Measurements from ENCODE around the gene TMEM60. TPM values are rescaled to one million over a fixed set of nuclear protein-coding genes. Genes with fewer than 3 reads are reported as not detected.

TMEM60 gene
- total RNA-seq, 2 donors from 2014 or later = 6.6 to 13.8 TPM

GRCh38 chr7:77822269-77822668 is 24.0 kb upstream of the TMEM60 start:
- DNase-seq (ENCODE audit: low spot score) = no peak
- H3K9me3 ChIP-seq = peaks cover 12 to 42% of the 10 kb centered on the region in 2 donors

GRCh38 chr7:77820967-77821366 is 22.7 kb upstream of the TMEM60 start:
- DNase-seq (ENCODE audit: low spot score) = no peak
- no peaks in the 10 kb centered on the region for H3K4me1 ChIP-seq
- no peaks in the 10 kb centered on the region for H3K27me3 ChIP-seq
- TF ChIP-seq, protein P1, sequence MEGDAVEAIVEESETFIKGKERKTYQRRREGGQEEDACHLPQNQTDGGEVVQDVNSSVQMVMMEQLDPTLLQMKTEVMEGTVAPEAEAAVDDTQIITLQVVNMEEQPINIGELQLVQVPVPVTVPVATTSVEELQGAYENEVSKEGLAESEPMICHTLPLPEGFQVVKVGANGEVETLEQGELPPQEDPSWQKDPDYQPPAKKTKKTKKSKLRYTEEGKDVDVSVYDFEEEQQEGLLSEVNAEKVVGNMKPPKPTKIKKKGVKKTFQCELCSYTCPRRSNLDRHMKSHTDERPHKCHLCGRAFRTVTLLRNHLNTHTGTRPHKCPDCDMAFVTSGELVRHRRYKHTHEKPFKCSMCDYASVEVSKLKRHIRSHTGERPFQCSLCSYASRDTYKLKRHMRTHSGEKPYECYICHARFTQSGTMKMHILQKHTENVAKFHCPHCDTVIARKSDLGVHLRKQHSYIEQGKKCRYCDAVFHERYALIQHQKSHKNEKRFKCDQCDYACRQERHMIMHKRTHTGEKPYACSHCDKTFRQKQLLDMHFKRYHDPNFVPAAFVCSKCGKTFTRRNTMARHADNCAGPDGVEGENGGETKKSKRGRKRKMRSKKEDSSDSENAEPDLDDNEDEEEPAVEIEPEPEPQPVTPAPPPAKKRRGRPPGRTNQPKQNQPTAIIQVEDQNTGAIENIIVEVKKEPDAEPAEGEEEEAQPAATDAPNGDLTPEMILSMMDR (IDR thresholded peaks at IDR 0.05) = no peak
- H3K9me3 ChIP-seq = peaks cover 12 to 41% of the 10 kb centered on the region in 2 donors
- no peak overlapping the region for H3K4me3 ChIP-seq
- H3K36me3 ChIP-seq = no peaks in the 10 kb centered on the region
- no peak overlapping the region for H3K27ac ChIP-seq

More at GRCh38 chr7:77822269-77822668, 24.0 kb upstream of the TMEM60 start:
- Histone ChIP-seq H3K4me3 (no peak overlapping the region), H3K27ac (no peak overlapping the region), H3K4me1 (no peaks in the 10 kb centered on the region), H3K27me3 (no peaks in the 10 kb centered on the region), H3K36me3 (no peaks in the 10 kb centered on the region)
- TF ChIP-seq, protein P1 (IDR thresholded peaks at IDR 0.05) = no peak

GRCh38 chr7:77819021-77819420 is 20.8 kb upstream of the TMEM60 start:
- TF ChIP-seq, protein P1 (IDR thresholded peaks at IDR 0.05) = no peak
- DNase-seq (ENCODE audit: low spot score) = no peak
- H3K4me3 ChIP-seq = no peak overlapping the region
- H3K27ac ChIP-seq = no peak overlapping the region
- H3K4me1 ChIP-seq = no peaks in the 10 kb centered on the region
- no peaks in the 10 kb centered on the region for H3K27me3 ChIP-seq
- H3K36me3 ChIP-seq = no peaks in the 10 kb centered on the region
- peaks cover 12 to 36% of the 10 kb centered on the region in 2 donors for H3K9me3 ChIP-seq

- TF ChIP-seq, protein P1 (IDR thresholded peaks at IDR 0.05) = no peak
- Histone ChIP-seq H3K4me3 (no peak overlapping the region), H3K36me3 (no peaks in the 10 kb centered on the region), H3K9me3 (peaks cover under 1 to 4% of the 10 kb centered on the region in 2 donors), H3K4me1 (peaks cover 0 to 3% of the 10 kb centered on the region in 2 donors), H3K27me3 (no peaks in the 10 kb centered on the region), H3K27ac (no peak overlapping the region)
- no peak for DNase-seq (ENCODE audit: low spot score)
These were observed 14.9 kb upstream of the TMEM60 start for GRCh38 chr7:77813180-77813579.

DNA sequence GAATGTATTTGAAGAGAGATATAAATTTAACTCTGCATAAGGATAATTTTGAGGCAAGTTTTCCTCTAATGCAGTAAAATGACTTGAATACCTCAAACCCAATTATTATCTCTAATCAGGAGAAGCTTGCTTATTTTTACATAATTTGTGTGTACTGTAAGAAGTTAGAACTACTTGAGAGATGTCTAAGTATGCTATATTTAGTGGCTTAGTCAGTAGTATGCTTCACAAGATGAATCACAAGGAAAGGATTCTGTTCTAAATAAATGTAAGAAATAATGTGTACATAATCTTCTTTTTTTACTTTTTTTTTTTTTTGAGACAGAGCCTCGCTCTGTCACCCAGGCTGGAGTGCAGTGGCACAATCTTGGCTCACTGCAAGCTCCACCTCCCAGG is 14.1 kb upstream of the TMEM60 start:
- Histone ChIP-seq H3K4me3 (no peak overlapping the region), H3K27me3 (no peaks in the 10 kb centered on the region), H3K9me3 (peaks cover 3 to 10% of the 10 kb centered on the region in 2 donors), H3K27ac (no peak overlapping the region), H3K4me1 (peaks cover 0 to 3% of the 10 kb centered on the region in 2 donors), H3K36me3 (no peaks in the 10 kb centered on the region)
- no peak for DNase-seq (ENCODE audit: low spot score)
- TF ChIP-seq, protein P1 (IDR thresholded peaks at IDR 0.05) = no peak

All from right atrium auricular region (tissue), 2 donors.